Pancreas (tissue), 10 donors: Measurements from ENCODE around the gene INTS11. TPM values are rescaled to one million over a fixed set of nuclear protein-coding genes. Genes with fewer than 3 reads are reported as not detected.
A peak's percentile ranks its signal among the peaks of the same experiment; 100 is the strongest.

ENCODE experiments used
- ATAC-seq, 4 donors: fragments of 200-7000 bp; cut with Tn5 transposase; one replicate each; pipeline versions ENCODE4 v1.8.0 to v1.9.1; 2020; ENCODE audit warnings: mild to moderate bottlenecking in 4 of 4, moderate library complexity in 4 of 4
- DNase-seq, 6 donors: peaks; one replicate each; pipeline ENCODE4 v3.0.0-alpha.2; 2020
- FAIRE-seq: peaks from 2 replicates; lab custom pipeline; 2012; peaks lifted over from hg19 to GRCh38; lab: Jason Lieb, UNC
- H3K27ac ChIP-seq, 4 donors: fragments of 200-600 bp; sonication (generic); 1 replicate in 3 of 4; 2 replicates in 1 of 4; pipeline versions ENCODE4 v1.5.0 to v1.8.0; 2020
- H3K27me3 ChIP-seq, 4 donors: fragments of 200-600 bp; one replicate each; pipeline ENCODE4 v1.8.0; 2021
- H3K36me3 ChIP-seq, 3 donors: fragments of 200-600 bp; sonication (generic) in 1 of 3; one replicate each; pipeline versions ENCODE4 v1.5.0 to v1.8.0; 2020 to 2021
- H3K4me1 ChIP-seq, 3 donors: fragments of 200-600 bp; one replicate each; pipeline ENCODE4 v1.8.0; 2021
- H3K4me3 ChIP-seq, 4 donors: fragments of 200-600 bp; sonication (generic) in 2 of 4; one replicate each; pipeline versions ENCODE4 v1.5.0 to v1.8.0; 2020 to 2021
- H3K9me3 ChIP-seq, 4 donors: fragments of 200-600 bp; one replicate each; pipeline ENCODE4 v1.8.0; 2021
- CTCF ChIP-seq, 4 donors: fragments of 200-600 bp; sonication (generic) in 3 of 4; IDR thresholded peaks; one replicate each; pipeline versions ENCODE4 v1.5.0 to v1.8.0; 2021; ENCODE audit warnings: antibody characterized with exemption in 4 of 4
- WGBS, 2 donors: extraction: QIAGEN DNeasy Blood & Tissue Kit; methylation state at CpG; one replicate each; pipeline ENCODE4 v1.1.7; 2013; 5-methylcytosine and 5-hydroxymethylcytosine counted together
- intact Hi-C, 3 donors: fragments of 100-400 bp; cut with DNase I; formaldehyde crosslinking; loops; one replicate each; pipeline versions ENCODE4 v1.11.1 to v1.14.2; 2022
- polyA plus RNA-seq, 2 donors: library from polyadenylated mRNA; stranded (reverse); fragments of 200-250 nt; gene quantifications; one replicate each; pipeline ENCODE4 v1.2.3, GENCODE V29; 2013
- total RNA-seq, 6 donors: library from RNA; stranded (reverse); fragmentation: NEBNext Ultra II Directional in 4 of 6; extraction: Animal tissue kit (Norgen Biotek cat#: 25700) in 4 of 6; gene quantifications; one replicate each; pipeline versions ENCODE4 v1.2.1 to v1.2.4, GENCODE V29; 2021 to 2023
- donor health status: healthy with polysubstance abuse.
- donor health status: DM: no; HTN: no; CAD: no; lungs with moderate emphysema.
- donor health status: DM: no; HTN: no; CAD: no.
- donor health status: control.
- donor health status: control.
- donor health status: Bipolar disorder and iron deficiency.
- donor health status: DM: yes; HTN: yes; CAD: no.
- donor health status: DM: no; HTN: no; CAD: no.
- donor health status: DM: no; HTN: no; CAD: no.
- donor health status: DM: yes; HTN: yes; CAD: no.

Gene INTS11
- total and polyA plus RNA-seq, 8 donors, result 33.4 to 311 (median 58.9) TPM

- peak in 1 of 6 donors; percentile 38 for DNase-seq
- intact Hi-C loops, result no loop called here
- TF ChIP-seq CTCF (IDR thresholded peaks at IDR 0.05), result no peak
- WGBS, 2 donors, result 80 to 89% methylated on average over 24 of the region's 24 CpGs
- Histone ChIP-seq H3K9me3 (no peaks in the 10 kb centered on the region), H3K4me1 (peaks cover 8 to 20% (median 11%) of the 10 kb centered on the region in 3 donors), H3K36me3 (peaks cover 0 to 7% (median 0%) of the 10 kb centered on the region in 3 donors), H3K4me3 (no peak overlapping the region), H3K27ac (no peak overlapping the region), H3K27me3 (no peaks in the 10 kb centered on the region)
- ATAC-seq, result no peak
- FAIRE-seq, result no peak
Measured at GRCh38 chr1:1343811-1344421, 19.5 kb upstream of the INTS11 start.

GRCh38 chr1:1342584-1343115, 18.2 kb upstream of the INTS11 start:
- FAIRE-seq, result no peak

DNA sequence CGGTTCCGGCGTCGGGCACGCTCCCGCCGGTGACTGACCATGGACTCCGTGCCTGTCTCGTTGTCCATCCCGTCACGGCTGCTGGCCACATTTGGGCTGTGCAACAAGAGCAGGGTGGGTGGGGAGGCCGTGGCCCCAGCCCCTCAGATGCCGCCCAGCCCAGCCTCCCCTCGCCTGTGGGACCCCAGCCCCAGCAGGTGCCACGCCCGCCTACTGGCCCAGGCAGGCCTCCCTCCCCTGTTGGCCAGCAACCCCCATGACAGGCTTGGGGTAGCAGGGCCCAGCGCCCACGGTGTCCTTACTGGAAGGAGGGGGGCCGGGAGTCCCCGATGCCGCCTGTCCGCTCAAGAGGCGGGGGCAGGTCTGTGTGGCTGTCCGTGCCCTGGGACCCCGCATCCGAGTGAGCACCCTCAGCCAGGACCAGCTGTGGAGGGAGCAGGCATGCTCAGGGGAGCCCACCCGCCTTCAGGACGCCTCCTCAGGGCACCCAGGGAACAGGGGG, 17.7 kb upstream of the INTS11 start:
- H3K4me3 ChIP-seq, result no peak overlapping the region
- DNase-seq, result peak in 1 of 6 donors; percentile 44
- H3K27me3 ChIP-seq, result no peaks in the 10 kb centered on the region
- no peak for TF ChIP-seq CTCF (IDR thresholded peaks at IDR 0.05)
- peaks cover 0 to 18% (median 5%) of the 10 kb centered on the region in 3 donors for H3K36me3 ChIP-seq
- 94 to 95% methylated on average over 17 to 28 of the region's 28 CpGs for WGBS, 2 donors
- FAIRE-seq, result no peak
- H3K9me3 ChIP-seq, result no peaks in the 10 kb centered on the region
- peaks cover 8 to 15% (median 11%) of the 10 kb centered on the region in 3 donors for H3K4me1 ChIP-seq
- H3K27ac ChIP-seq, result no peak overlapping the region
- no peak for ATAC-seq
- intact Hi-C loops, result no loop called here

More at GRCh38 chr1:1342584-1343115, 18.2 kb upstream of the INTS11 start:
- WGBS, 2 donors, result 85 to 87% methylated on average over 18 of the region's 18 CpGs
- Histone ChIP-seq H3K27me3 (no peaks in the 10 kb centered on the region), H3K9me3 (no peaks in the 10 kb centered on the region), H3K36me3 (peaks cover 0 to 18% (median 5%) of the 10 kb centered on the region in 3 donors), H3K4me1 (peaks cover 8 to 20% (median 11%) of the 10 kb centered on the region in 3 donors), H3K27ac (no peak overlapping the region), H3K4me3 (no peak overlapping the region)
- DNase-seq (peak in 1 of 6 donors; percentile 31), ATAC-seq (no peak)
- intact Hi-C loops, result no loop called here
- no peak for TF ChIP-seq CTCF (IDR thresholded peaks at IDR 0.05)

DNA sequence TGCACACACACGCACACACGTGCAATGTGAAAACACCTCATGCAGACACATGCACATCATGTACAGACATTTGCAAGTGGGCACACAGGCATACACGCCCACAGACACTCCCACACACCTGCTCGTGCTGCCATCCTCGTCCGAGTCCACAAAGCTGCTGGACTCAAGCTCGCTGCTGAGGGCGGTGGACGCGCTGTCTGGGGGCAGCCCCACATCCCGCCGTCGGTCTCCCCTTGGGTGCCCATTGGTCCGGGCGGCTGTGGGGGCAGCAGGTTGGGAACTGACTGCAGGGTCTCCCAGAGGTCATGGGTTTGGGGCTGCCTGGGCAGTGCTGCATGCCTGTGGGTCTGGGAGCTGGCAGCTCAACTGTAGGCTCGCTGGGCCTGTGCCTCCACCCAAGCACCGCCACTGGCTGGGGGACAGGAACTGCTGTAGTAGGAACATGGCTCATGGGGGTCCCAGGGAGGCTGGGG, 17.1 kb upstream of the INTS11 start:
- intact Hi-C loops, result no loop called here
- Histone ChIP-seq H3K36me3 (peaks cover 0 to 22% (median 5%) of the 10 kb centered on the region in 3 donors), H3K4me1 (peaks cover 7 to 14% (median 8%) of the 10 kb centered on the region in 3 donors), H3K27ac (no peak overlapping the region), H3K4me3 (no peak overlapping the region), H3K9me3 (no peaks in the 10 kb centered on the region), H3K27me3 (no peaks in the 10 kb centered on the region)
- 92 to 95% methylated on average over 17 of the region's 17 CpGs for WGBS, 2 donors
- FAIRE-seq, result no peak
- ATAC-seq, result no peak
- peak in 1 of 6 donors; percentile 21 for DNase-seq
- TF ChIP-seq CTCF (IDR thresholded peaks at IDR 0.05), result no peak
